ENCODE measurements around the gene C7orf57. TPM values are rescaled to one million over a fixed set of nuclear protein-coding genes. Genes with fewer than 3 reads are reported as not detected.

C7orf57 gene
- 0.41 and 0.71 TPM in 2 replicates for polyA plus RNA-seq (2012; rRNA removed)
- polyA plus RNA-seq (2012; cell fraction: cytosol; rRNA removed): 0.50 TPM in 2 replicates
- polyA plus RNA-seq (2012; cell fraction: nucleus; rRNA removed): 0.28 and 0.93 TPM in 2 replicates

DNA sequence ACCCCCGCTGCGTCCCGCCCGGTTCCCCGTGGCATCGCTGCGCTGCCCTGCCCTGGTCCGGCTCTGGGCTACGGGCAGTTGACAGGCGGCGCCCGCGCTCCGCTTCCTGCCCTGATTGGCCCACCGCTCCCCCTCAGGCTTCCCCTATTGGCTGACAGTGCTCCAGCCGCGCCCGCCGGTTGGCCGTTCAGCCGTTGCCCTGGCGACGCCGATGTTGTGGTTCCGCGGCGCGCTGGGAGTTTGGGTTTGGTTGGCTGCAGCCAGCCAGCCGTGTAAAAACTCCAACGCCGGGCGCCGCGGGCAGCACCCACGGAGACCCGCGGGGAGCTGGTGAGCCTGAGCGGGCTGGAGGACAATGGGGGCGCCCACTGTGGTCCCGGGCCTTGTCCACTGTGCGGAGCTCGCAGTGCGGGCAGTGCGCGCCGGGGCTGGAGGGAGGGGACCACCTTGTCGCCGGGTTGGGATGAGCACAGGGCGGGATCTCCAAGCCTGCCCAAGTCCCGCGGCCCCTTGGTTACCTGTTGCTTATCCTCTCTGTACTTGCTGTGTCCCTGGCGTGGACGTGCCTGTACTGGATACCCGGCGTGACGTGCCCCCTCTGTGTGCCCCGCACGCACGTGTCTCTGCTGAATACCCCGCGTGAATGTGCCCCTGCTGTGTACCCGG lies at the start of gene C7orf57:
Gene C7orf57 (plus strand): TSS at position 243 of the 666 bp plus-strand sequence. CDS start 766 bp downstream, outside the sequence.
- Histone ChIP-seq H2AFZ (ENCODE audit: low read depth) (peak within 1 kb of the TSS; percentile 85; the same call in 1 of the 2 replicates), H3K36me3 (replicated peaks in 1 of 2; ENCODE audit: control insufficient read depth in 1 of 2, insufficient read depth in 2 of 2, low read length in 1 of 2) (no peaks in the 10 kb centered on the region), H3K4me3 (ENCODE audit: low read depth in 2 of 2, low read length in 1 of 2) (peak within 1 kb of the TSS; percentile 72 to 73), H3K4me2 (peak within 1 kb of the TSS; percentile 96), H4K20me1 (ENCODE audit: insufficient read depth) (no peaks in the 10 kb centered on the region), H3K79me2 (ENCODE audit: insufficient read depth) (no peaks in the 10 kb centered on the region), H3K9ac (peak within 1 kb of the TSS; percentile 46; the same call in 1 of the 2 replicates), H3K4me1 (ENCODE audit: control insufficient read depth in 1 of 2, insufficient read depth in 2 of 2, low read depth in 1 of 2, low read length in 1 of 2) (peaks cover 6 to 12% of the 10 kb centered on the region in 2 experiments; a peak in 1 of 4 replicates), H3K27ac (ENCODE audit: low read depth in 2 of 2, low read length in 1 of 2) (no peak within 1 kb of the TSS), H3K9me2 (no peaks in the 10 kb centered on the region), H3K9me3 (no peaks in the 10 kb centered on the region), H3F3A (replicated peaks; ENCODE audit: insufficient read depth) (no peaks in the 10 kb centered on the region), H3K27me3 (ENCODE audit: insufficient read depth) (peaks cover 5% of the 10 kb centered on the region; the same call in 1 of the 2 replicates)
- DNase-seq: peak; percentile 99
- CTCF ChIA-PET: interaction anchor here (2.7 kb wide), 1 partner anchor 75 kb away, joined by 11 read pairs; no protein-coding TSS in a partner anchor
- POLR2A ChIA-PET: no interaction called here
- 0% methylated on average over 34 of the region's 62 CpGs for WGBS (ENCODE audit: low lambda C conversion rate)
- TF ChIP-seq EZH2phosphoT487 (IDR thresholded peaks at IDR 0.05; ENCODE audit: borderline replicate concordance, low read depth) (no peak), FOXM1 (IDR thresholded peaks at IDR 0.05; ENCODE audit: low read depth) (no peak), RAD21 (IDR thresholded peaks at IDR 0.05; ENCODE audit: low read length) (no peak; the same call in 1 of the 2 replicates), NRF1 (IDR thresholded peaks at IDR 0.05; ENCODE audit: low read depth, low read length) (no peak), RXRA (IDR thresholded peaks at IDR 0.05; ENCODE audit: borderline replicate concordance, low read depth) (no peak), CHD2 (IDR thresholded peaks at IDR 0.05; ENCODE audit: low read length, partially characterized antibody) (peak; percentile 88), MEF2A (IDR thresholded peaks at IDR 0.05; ENCODE audit: borderline replicate concordance, low read depth) (no peak), FOXJ3 (CRISPR knock-in tag; IDR thresholded peaks at IDR 0.05) (no peak), GABPA (IDR thresholded peaks at IDR 0.05; ENCODE audit: low read depth) (no peak), TEAD4 (IDR thresholded peaks at IDR 0.05; ENCODE audit: borderline replicate concordance, insufficient read depth) (no peak), GATA2 (CRISPR knock-in tag; IDR thresholded peaks at IDR 0.05) (no peak), ELF1 (IDR thresholded peaks at IDR 0.05) (no peak), NFIC (IDR thresholded peaks at IDR 0.05; ENCODE audit: borderline replicate concordance) (no peak), SIN3A (IDR thresholded peaks at IDR 0.05; ENCODE audit: borderline replicate concordance, low read depth, low read length) (peak; percentile 97), TAF1 (IDR thresholded peaks at IDR 0.05; ENCODE audit: borderline replicate concordance, low read depth, low read length) (no peak), SMC3 (IDR thresholded peaks at IDR 0.05; ENCODE audit: low read depth, low read length) (0 out of 2 replicates have a peak, but pooled peaks have one; percentile 1), YY1 (IDR thresholded peaks at IDR 0.05; ENCODE audit: low read depth) (no peak), JUND (IDR thresholded peaks at IDR 0.05) (no peak), POLR2AphosphoS5 (IDR thresholded peaks at IDR 0.05; ENCODE audit: low read depth, low read length) (no peak), EP300 (IDR thresholded peaks at IDR 0.05; ENCODE audit: borderline replicate concordance in 1 of 2, low read depth in 1 of 2, low read length in 1 of 2) (no peak), MXI1 (IDR thresholded peaks at IDR 0.05; ENCODE audit: low read depth, low read length) (peak; percentile 94), RFX5 (IDR thresholded peaks at IDR 0.05; ENCODE audit: low read length) (peak; percentile 93), FOSL2 (IDR thresholded peaks at IDR 0.05; ENCODE audit: borderline replicate concordance, low read depth) (no peak)
- TF ChIP-seq, protein P1, sequence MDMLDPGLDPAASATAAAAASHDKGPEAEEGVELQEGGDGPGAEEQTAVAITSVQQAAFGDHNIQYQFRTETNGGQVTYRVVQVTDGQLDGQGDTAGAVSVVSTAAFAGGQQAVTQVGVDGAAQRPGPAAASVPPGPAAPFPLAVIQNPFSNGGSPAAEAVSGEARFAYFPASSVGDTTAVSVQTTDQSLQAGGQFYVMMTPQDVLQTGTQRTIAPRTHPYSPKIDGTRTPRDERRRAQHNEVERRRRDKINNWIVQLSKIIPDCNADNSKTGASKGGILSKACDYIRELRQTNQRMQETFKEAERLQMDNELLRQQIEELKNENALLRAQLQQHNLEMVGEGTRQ (IDR thresholded peaks at IDR 0.05; ENCODE audit: borderline replicate concordance, low read depth, low read length): no peak
- TF ChIP-seq, protein P2, sequence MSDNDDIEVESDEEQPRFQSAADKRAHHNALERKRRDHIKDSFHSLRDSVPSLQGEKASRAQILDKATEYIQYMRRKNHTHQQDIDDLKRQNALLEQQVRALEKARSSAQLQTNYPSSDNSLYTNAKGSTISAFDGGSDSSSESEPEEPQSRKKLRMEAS (IDR thresholded peaks at IDR 0.05; ENCODE audit: low read depth): peak; percentile 35
- TF ChIP-seq, protein P3, sequence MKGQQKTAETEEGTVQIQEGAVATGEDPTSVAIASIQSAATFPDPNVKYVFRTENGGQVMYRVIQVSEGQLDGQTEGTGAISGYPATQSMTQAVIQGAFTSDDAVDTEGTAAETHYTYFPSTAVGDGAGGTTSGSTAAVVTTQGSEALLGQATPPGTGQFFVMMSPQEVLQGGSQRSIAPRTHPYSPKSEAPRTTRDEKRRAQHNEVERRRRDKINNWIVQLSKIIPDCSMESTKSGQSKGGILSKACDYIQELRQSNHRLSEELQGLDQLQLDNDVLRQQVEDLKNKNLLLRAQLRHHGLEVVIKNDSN (IDR thresholded peaks at IDR 0.05; ENCODE audit: borderline replicate concordance, low read depth): no peak
- TF ChIP-seq, protein P4, sequence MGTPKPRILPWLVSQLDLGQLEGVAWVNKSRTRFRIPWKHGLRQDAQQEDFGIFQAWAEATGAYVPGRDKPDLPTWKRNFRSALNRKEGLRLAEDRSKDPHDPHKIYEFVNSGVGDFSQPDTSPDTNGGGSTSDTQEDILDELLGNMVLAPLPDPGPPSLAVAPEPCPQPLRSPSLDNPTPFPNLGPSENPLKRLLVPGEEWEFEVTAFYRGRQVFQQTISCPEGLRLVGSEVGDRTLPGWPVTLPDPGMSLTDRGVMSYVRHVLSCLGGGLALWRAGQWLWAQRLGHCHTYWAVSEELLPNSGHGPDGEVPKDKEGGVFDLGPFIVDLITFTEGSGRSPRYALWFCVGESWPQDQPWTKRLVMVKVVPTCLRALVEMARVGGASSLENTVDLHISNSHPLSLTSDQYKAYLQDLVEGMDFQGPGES (IDR thresholded peaks at IDR 0.05; ENCODE audit: low read depth, low read length): peak; percentile 89
- TF ChIP-seq, protein P5, sequence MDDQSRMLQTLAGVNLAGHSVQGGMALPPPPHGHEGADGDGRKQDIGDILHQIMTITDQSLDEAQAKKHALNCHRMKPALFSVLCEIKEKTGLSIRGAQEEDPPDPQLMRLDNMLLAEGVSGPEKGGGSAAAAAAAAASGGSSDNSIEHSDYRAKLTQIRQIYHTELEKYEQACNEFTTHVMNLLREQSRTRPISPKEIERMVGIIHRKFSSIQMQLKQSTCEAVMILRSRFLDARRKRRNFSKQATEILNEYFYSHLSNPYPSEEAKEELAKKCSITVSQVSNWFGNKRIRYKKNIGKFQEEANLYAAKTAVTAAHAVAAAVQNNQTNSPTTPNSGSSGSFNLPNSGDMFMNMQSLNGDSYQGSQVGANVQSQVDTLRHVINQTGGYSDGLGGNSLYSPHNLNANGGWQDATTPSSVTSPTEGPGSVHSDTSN (IDR thresholded peaks at IDR 0.05): no peak; the same call in 1 of the 2 replicates
- TF ChIP-seq, protein P6, sequence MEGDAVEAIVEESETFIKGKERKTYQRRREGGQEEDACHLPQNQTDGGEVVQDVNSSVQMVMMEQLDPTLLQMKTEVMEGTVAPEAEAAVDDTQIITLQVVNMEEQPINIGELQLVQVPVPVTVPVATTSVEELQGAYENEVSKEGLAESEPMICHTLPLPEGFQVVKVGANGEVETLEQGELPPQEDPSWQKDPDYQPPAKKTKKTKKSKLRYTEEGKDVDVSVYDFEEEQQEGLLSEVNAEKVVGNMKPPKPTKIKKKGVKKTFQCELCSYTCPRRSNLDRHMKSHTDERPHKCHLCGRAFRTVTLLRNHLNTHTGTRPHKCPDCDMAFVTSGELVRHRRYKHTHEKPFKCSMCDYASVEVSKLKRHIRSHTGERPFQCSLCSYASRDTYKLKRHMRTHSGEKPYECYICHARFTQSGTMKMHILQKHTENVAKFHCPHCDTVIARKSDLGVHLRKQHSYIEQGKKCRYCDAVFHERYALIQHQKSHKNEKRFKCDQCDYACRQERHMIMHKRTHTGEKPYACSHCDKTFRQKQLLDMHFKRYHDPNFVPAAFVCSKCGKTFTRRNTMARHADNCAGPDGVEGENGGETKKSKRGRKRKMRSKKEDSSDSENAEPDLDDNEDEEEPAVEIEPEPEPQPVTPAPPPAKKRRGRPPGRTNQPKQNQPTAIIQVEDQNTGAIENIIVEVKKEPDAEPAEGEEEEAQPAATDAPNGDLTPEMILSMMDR (IDR thresholded peaks at IDR 0.05): peak; percentile 20; the same call in 1 of the 2 replicates
